Measurements from ENCODE around the gene SZRD1. TPM values are rescaled to one million over a fixed set of nuclear protein-coding genes. Genes with fewer than 3 reads are reported as not detected.
A peak's percentile ranks its signal among the peaks of the same experiment; 100 is the strongest.

The SZRD1 gene
- total and polyA plus RNA-seq, 2 of the 8 experiments (the other 6 are each of a cell fraction or from before 2014, with no cell fraction given) = 97.8 to 108 TPM

- TF ChIP-seq SIN3A (conservative IDR thresholded peaks at IDR 0.05 in 1 of 2, IDR thresholded peaks at IDR 0.05 in 1 of 2; ENCODE audit: low read depth in 1 of 2, low read length in 2 of 2) (0 out of 4 replicates have a peak, but pooled peaks of 1 of the 2 experiments have one; percentile 6), SP2 (IDR thresholded peaks at IDR 0.05; ENCODE audit: low read length) (no peak), POLR2A (IDR thresholded peaks at IDR 0.05; ENCODE audit: control extremely low read depth in 1 of 2, low read depth in 2 of 2, low read length in 2 of 2) (peak; percentile 75 to 79), BRCA1 (IDR thresholded peaks at IDR 0.05; ENCODE audit: low read depth, low read length) (no peak), NANOG (IDR thresholded peaks at IDR 0.05; ENCODE audit: insufficient read depth, low read depth, low read length, poor library complexity, severe bottlenecking) (no peak), SUZ12 (IDR thresholded peaks at IDR 0.05; ENCODE audit: low read length) (no peak), SAP30 (IDR thresholded peaks at IDR 0.05; ENCODE audit: insufficient read depth, insufficient replicate concordance, low read length) (no peak), CBX8 (IDR thresholded peaks at IDR 0.05; ENCODE audit: borderline replicate concordance, low read depth, low read length) (no peak), YY1 (IDR thresholded peaks at IDR 0.05; ENCODE audit: low read depth, low read length) (no peak), EZH2 (IDR thresholded peaks at IDR 0.05; ENCODE audit: low read depth, low read length, severe bottlenecking) (no peak), HDAC2 (IDR thresholded peaks at IDR 0.05; ENCODE audit: borderline replicate concordance in 1 of 2, low read depth in 2 of 2, low read length in 2 of 2) (peak in 1 of 2 experiments; percentile 74; a peak in 1 of 4 replicates), SRF (IDR thresholded peaks at IDR 0.05; ENCODE audit: low read depth, low read length) (no peak), NRF1 (IDR thresholded peaks at IDR 0.05; ENCODE audit: low read depth, low read length) (no peak), JUND (IDR thresholded peaks at IDR 0.05; ENCODE audit: low read length) (no peak), ZNF274 (IDR thresholded peaks at IDR 0.05; ENCODE audit: borderline replicate concordance, extremely low read depth, low read length) (no peak), KDM4A (IDR thresholded peaks at IDR 0.05; ENCODE audit: low read depth, low read length, severe bottlenecking) (peak; percentile 43), GABPA (IDR thresholded peaks at IDR 0.05; ENCODE audit: borderline replicate concordance, insufficient read depth, low read length) (no peak)
- TF ChIP-seq, protein P1, sequence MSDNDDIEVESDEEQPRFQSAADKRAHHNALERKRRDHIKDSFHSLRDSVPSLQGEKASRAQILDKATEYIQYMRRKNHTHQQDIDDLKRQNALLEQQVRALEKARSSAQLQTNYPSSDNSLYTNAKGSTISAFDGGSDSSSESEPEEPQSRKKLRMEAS (IDR thresholded peaks at IDR 0.05) = peak; percentile 77
- TF ChIP-seq, protein P2, sequence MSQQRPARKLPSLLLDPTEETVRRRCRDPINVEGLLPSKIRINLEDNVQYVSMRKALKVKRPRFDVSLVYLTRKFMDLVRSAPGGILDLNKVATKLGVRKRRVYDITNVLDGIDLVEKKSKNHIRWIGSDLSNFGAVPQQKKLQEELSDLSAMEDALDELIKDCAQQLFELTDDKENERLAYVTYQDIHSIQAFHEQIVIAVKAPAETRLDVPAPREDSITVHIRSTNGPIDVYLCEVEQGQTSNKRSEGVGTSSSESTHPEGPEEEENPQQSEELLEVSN (IDR thresholded peaks at IDR 0.05) = no peak
Observed at GRCh38 chr1:16367258-16367967, 371 bp downstream of the SZRD1 start (continued).

All from H1 (cell line).